Measurements from ENCODE around the gene HDAC3.

DNA sequence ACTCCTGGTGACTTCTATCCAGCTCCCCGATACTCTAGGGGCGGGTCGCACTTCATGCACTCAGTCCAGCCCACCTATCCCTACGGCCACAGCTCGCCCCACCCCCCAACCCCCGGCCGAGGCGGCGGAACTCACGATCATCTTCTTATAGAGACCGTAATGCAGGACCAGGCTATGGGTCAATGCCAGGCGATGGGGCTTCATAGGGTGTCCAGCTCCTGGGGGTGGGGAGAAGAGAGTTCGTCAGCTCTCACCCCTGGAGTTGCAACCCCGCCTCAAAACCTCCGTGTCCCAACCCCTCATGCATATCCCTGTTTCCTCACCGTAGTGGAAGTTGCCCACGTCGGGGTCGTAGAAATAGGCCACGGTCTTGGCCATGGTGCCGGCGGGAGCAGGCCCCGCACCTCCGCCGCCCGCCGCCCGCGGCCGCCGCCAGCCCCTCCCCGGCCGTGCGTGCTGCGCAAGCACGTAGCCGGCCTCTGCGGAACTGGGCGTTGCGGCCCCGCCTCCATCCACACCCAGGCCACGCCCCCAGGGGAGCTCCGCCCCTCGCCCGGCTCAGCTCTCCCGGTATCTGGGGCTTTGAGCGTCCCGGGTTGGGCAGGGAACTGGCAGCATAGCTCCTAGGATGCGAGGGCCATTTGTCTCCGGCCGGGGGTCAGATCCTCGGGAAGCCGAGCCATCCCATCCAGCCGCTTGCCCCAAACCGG is at the start of gene HDAC3, which contains the start of gene RELL2:
- TF ChIP-seq EP300 (IDR thresholded peaks at IDR 0.05; ENCODE audit: borderline replicate concordance) (no peak), ZBTB7A (IDR thresholded peaks at IDR 0.05; ENCODE audit: low read depth) (no peak)
- TF ChIP-seq, protein P1, sequence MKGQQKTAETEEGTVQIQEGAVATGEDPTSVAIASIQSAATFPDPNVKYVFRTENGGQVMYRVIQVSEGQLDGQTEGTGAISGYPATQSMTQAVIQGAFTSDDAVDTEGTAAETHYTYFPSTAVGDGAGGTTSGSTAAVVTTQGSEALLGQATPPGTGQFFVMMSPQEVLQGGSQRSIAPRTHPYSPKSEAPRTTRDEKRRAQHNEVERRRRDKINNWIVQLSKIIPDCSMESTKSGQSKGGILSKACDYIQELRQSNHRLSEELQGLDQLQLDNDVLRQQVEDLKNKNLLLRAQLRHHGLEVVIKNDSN (IDR thresholded peaks at IDR 0.05) = no peak
